Retinal pigment epithelial cell (primary cell): ENCODE data around the gene TLE3.

Experiments
- DNase-seq: peaks from one replicate; pipeline ENCODE4 v3.0.0-alpha.2; 2010; ENCODE audit warnings: low read depth
- H3K4me3 ChIP-seq: 2 replicates; pipeline ENCODE4 v1.5.1; 2011; ENCODE audit warnings: mild to moderate bottlenecking, low read length, control low read depth, moderate library complexity
- TF ChIP-seq, protein P1 (sequence below): conservative IDR thresholded peaks from 2 replicates; pipeline ENCODE4 v1.5.1; 2011; ENCODE audit warnings: low read depth, low read length, control low read depth, inconsistent platforms

TLE3 gene

DNA sequence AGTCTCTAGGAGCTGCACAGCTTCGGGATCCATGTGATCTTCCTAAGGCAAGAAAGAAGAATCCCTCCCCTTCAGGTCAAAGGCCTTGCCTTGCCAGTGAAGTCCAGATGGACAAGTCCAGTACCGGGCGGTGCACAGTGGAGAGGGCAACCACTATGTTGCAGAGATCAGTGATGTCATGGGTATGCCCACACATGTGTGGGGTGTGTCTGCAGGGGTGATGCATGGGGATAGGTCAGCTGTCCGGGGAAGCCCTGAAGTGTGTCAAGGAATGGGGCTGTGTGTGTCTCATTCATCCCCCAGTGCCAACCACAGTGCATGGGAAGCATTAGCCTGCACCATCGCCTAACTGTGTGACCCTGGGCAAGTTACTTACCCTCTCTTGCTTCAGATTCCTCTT lies 66.5 kb downstream of the TLE3 start:
- TF ChIP-seq, protein P1, sequence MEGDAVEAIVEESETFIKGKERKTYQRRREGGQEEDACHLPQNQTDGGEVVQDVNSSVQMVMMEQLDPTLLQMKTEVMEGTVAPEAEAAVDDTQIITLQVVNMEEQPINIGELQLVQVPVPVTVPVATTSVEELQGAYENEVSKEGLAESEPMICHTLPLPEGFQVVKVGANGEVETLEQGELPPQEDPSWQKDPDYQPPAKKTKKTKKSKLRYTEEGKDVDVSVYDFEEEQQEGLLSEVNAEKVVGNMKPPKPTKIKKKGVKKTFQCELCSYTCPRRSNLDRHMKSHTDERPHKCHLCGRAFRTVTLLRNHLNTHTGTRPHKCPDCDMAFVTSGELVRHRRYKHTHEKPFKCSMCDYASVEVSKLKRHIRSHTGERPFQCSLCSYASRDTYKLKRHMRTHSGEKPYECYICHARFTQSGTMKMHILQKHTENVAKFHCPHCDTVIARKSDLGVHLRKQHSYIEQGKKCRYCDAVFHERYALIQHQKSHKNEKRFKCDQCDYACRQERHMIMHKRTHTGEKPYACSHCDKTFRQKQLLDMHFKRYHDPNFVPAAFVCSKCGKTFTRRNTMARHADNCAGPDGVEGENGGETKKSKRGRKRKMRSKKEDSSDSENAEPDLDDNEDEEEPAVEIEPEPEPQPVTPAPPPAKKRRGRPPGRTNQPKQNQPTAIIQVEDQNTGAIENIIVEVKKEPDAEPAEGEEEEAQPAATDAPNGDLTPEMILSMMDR = no peak
- no peak for DNase-seq
- H3K4me3 ChIP-seq = no peak overlapping the region

DNA sequence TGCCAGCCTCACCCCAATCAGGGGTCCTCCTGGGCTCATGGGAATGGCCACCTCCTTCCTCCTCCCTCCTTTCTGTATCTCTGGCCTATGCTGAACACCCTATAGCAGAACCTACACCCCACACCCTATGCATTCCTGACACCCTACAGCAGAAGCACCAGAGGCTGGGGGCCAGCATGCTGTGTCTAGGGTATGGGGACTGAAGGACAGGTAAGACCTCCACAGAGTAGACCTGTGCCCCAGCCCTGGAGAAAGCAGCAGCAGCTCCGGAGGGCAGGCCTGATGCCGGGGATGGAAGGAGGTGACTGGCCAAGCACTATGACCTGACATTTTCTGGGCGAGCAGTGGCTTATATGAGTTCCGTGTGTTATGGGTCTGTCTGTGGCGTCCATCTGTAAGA lies 66.9 kb downstream of the TLE3 start:
- DNase-seq = no peak
- H3K4me3 ChIP-seq = no peak overlapping the region
- TF ChIP-seq, protein P1 = no peak

DNA sequence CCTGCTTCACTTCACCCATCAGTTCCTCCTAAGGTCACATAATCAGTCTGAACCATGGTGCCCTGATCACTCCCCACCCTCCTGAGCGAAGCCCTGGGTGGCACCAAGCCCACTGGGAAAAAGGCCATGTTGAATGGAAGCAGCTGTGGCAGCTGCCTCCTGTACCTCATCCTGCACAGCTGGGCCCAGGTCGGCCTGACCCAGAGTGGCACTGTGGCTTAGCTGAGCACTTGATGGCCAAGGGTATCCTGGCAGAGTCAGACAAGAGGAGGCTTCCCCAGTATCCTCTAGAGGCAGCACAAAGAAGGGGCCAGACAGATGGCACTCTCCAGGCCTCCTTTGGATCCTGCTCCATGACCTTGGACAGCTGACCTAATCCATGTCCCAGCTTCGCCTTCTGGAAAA lies 68.4 kb downstream of the TLE3 start:
- TF ChIP-seq, protein P1 = no peak
- DNase-seq = no peak

DNA sequence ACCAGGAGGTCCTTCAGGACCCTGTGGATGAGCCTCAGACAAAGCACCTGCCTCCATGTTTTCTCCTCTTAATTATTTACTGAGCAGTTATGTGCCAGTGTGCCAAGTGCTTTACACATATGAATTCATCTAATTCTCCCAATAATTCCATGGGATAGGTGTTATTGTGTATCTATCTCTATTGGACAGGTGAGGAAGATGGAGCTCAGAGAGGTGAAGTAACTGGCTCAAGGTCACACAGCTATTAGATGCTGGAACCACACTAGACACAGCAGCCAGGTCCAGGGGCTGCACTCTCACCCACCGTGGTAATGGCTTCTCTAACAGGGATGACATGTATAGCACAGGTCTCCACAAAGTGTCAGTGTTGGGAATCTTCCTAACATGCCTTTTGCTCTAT lies 70.2 kb downstream of the TLE3 start:
- no peak for DNase-seq
- no peak overlapping the region for H3K4me3 ChIP-seq
- TF ChIP-seq, protein P1 = no peak

More for the DNA sequence above, 68.4 kb downstream of the TLE3 start:
- no peak overlapping the region for H3K4me3 ChIP-seq

DNA sequence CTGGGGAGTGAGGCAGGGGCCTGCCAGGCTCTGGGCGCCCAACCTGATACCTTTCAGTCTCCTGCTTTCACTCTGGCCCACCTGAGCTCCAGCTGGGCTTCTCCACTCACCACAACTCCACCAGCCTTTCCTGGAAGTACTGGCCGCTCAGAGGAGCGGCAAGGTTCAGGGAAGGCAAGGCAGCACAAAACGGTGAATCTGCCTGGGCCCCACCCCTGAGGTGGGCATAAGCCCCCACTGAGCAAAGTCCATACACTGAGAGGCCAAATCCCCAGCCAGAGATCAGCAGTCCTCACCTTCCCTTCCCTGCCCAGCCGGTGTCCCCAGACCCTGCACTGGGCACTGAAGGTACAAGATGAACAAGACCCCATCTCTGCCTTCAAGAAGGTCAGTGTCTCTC lies 70.7 kb downstream of the TLE3 start:
- no peak overlapping the region for H3K4me3 ChIP-seq
- no peak for DNase-seq
- TF ChIP-seq, protein P1 = no peak

DNA sequence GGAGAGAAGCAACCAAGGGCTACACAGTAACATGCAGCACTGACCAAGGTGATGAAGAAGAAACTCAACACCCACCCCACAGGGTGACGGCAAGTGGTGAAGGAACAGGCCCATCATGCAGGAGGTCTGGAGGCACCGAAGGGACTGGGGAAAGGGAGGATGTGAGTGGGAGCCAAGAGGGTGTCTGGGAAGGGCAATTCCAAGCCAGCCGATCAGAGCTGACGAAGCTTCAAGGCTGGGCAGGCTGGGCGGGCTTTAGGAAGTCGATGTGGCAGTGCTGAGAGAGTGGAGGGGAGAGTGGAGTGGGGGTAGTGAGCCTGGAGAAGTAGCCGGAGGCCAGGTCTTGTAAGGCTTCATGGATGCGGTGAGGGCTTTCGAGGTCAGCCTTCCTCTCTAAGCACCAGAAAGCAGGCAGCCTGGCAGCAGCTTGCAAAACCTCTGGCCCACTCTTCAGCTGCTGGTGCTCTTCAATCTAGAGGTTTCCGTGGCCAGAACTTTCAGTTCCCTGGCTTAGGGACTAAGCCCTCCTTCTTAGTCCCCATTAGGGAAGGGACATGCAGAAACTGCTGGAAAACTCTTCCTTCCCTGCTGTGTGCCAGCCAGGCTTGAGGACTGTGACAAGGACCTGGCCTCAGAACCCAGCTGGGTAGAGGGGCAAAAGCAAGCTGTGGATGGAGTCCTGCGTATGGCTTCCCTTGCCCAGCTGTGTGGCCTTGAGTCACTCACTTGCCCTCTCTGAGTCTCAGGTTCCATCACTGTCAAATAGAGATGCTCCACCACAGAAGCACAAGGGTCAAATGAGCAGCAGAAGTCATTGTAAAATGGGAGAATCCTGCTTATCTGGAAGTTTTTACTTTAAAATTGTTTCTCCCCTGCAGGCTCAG lies 72.1 kb downstream of the TLE3 start:
- no peak for DNase-seq
- TF ChIP-seq, protein P1 = no peak
- H3K4me3 ChIP-seq = no peak overlapping the region

DNA sequence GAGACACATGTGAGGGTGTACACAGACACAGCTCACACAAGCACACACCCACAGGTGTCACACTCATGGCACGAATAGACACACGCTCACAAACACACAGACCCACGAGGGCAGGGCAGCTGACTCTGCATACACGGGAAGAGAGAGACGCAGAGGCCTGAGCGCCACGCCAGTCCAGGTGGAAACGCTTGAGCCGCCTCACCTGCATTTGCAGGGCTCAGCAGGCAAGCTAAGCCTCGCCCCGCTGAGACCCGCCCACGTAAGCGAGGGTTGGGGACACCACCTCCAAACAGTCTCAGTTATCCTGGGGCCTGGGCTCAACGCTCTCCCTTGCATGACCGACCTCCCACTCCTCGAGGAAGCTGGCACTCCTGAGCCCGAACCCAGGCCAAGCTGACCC lies 73.2 kb downstream of the TLE3 start:
- TF ChIP-seq, protein P1 = no peak
- DNase-seq = no peak

More for the DNA sequence above, 73.2 kb downstream of the TLE3 start:
- H3K4me3 ChIP-seq = no peak overlapping the region
